ENCODE measurements around the gene OTOGL. TPM values are rescaled to one million over a fixed set of nuclear protein-coding genes. Genes with fewer than 3 reads are reported as not detected.

The OTOGL gene
- total RNA-seq, 1 experiment from 2014 or later, result not detected

- H3K27ac Mint-ChIP-seq (ENCODE audit: low read depth, unreplicated experiment), result no peak overlapping the region
- no peaks in the 10 kb centered on the region for H3K9me3 Mint-ChIP-seq (ENCODE audit: unreplicated experiment)
- CTCF ChIA-PET, result no interaction called here
- no peak overlapping the region for H3K4me3 Mint-ChIP-seq (ENCODE audit: unreplicated experiment)
- intact Hi-C loops (cut with micrococcal nuclease), result no loop called here
- DNase-seq (ENCODE audit: unreplicated experiment), result no peak
- BruUV-seq (replicated peaks), result no TSS peak
- no peaks in the 10 kb centered on the region for H3K4me1 Mint-ChIP-seq (ENCODE audit: insufficient read depth, unreplicated experiment)
- POLR2A ChIA-PET, result no interaction called here
- peaks cover 12% of the 10 kb centered on the region for H3K27me3 Mint-ChIP-seq (ENCODE audit: insufficient read depth, unreplicated experiment)
- H3K36me3 Mint-ChIP-seq (ENCODE audit: insufficient read depth, unreplicated experiment), result no peaks in the 10 kb centered on the region
- no peak for TF ChIP-seq CTCF (IDR thresholded peaks at IDR 0.05; ENCODE audit: unreplicated experiment)
These were observed 163.4 kb downstream of the OTOGL start for GRCh38 chr12:80262771-80263170.

- no peak for DNase-seq (ENCODE audit: unreplicated experiment)
- TF ChIP-seq CTCF (IDR thresholded peaks at IDR 0.05; ENCODE audit: unreplicated experiment), result no peak
- H3K36me3 Mint-ChIP-seq (ENCODE audit: insufficient read depth, unreplicated experiment), result no peaks in the 10 kb centered on the region
- no TSS peak for BruUV-seq (replicated peaks)
- intact Hi-C loops (cut with micrococcal nuclease), result no loop called here
- H3K27me3 Mint-ChIP-seq (ENCODE audit: insufficient read depth, unreplicated experiment), result peaks cover 12% of the 10 kb centered on the region
- CTCF ChIA-PET, result interaction anchor here (0.6 to 3.2 kb wide), 4 partner anchors 65 to 858 kb away, joined by 3 to 20 read pairs (median 4); no protein-coding TSS in a partner anchor
- no peaks in the 10 kb centered on the region for H3K9me3 Mint-ChIP-seq (ENCODE audit: unreplicated experiment)
- H3K4me1 Mint-ChIP-seq (ENCODE audit: insufficient read depth, unreplicated experiment), result peaks cover 11% of the 10 kb centered on the region
- no peak overlapping the region for H3K4me3 Mint-ChIP-seq (ENCODE audit: unreplicated experiment)
- H3K27ac Mint-ChIP-seq (ENCODE audit: low read depth, unreplicated experiment), result no peak overlapping the region
- POLR2A ChIA-PET, result no interaction called here
These were observed 165.0 kb downstream of the OTOGL start for GRCh38 chr12:80264386-80264785.

- intact Hi-C loops (cut with micrococcal nuclease), result loop anchor here (5.0 kb wide), 1 partner anchor 573 kb away; the partner anchor contains the start of gene PAWR
- Mint-ChIP-seq H3K36me3 (ENCODE audit: insufficient read depth, unreplicated experiment) (no peaks in the 10 kb centered on the region), H3K9me3 (ENCODE audit: unreplicated experiment) (no peaks in the 10 kb centered on the region), H3K27me3 (ENCODE audit: insufficient read depth, unreplicated experiment) (peaks cover 9% of the 10 kb centered on the region), H3K27ac (ENCODE audit: low read depth, unreplicated experiment) (no peak overlapping the region), H3K4me1 (ENCODE audit: insufficient read depth, unreplicated experiment) (peaks cover 16% of the 10 kb centered on the region), H3K4me3 (ENCODE audit: unreplicated experiment) (no peak overlapping the region)
- CTCF ChIA-PET, result interaction anchor here (1.2 to 3.2 kb wide), 3 partner anchors 12 to 70 kb away, joined by 4 to 20 read pairs (median 4); no protein-coding TSS in a partner anchor
- no peak for DNase-seq (ENCODE audit: unreplicated experiment)
- no peak for TF ChIP-seq CTCF (IDR thresholded peaks at IDR 0.05; ENCODE audit: unreplicated experiment)
- no TSS peak for BruUV-seq (replicated peaks)
- POLR2A ChIA-PET, result no interaction called here
These were observed 165.6 kb downstream of the OTOGL start for GRCh38 chr12:80264891-80265290.

- TF ChIP-seq CTCF (IDR thresholded peaks at IDR 0.05; ENCODE audit: unreplicated experiment), result no peak
- Mint-ChIP-seq H3K4me3 (ENCODE audit: unreplicated experiment) (no peak overlapping the region), H3K36me3 (ENCODE audit: insufficient read depth, unreplicated experiment) (no peaks in the 10 kb centered on the region), H3K27me3 (ENCODE audit: insufficient read depth, unreplicated experiment) (no peaks in the 10 kb centered on the region), H3K4me1 (ENCODE audit: insufficient read depth, unreplicated experiment) (peaks cover 23% of the 10 kb centered on the region), H3K27ac (ENCODE audit: low read depth, unreplicated experiment) (no peak overlapping the region), H3K9me3 (ENCODE audit: unreplicated experiment) (no peaks in the 10 kb centered on the region)
- POLR2A ChIA-PET, result interaction anchor here (0.6 to 1.6 kb wide), 6 partner anchors 71 to 714 kb away, joined by 3 to 13 read pairs (median 3); no protein-coding TSS in a partner anchor
- BruUV-seq (replicated peaks), result no TSS peak
- CTCF ChIA-PET, result interaction anchor here (0.5 to 6.9 kb wide), 33 partner anchors 9 to 1646 kb away, joined by 3 to 233 read pairs (median 4); no protein-coding TSS in a partner anchor
- peak; percentile 87 for DNase-seq (ENCODE audit: unreplicated experiment)
- intact Hi-C loops (cut with micrococcal nuclease), result loop anchor here (1.0 to 5.0 kb wide), 3 partner anchors 74 to 714 kb away; partner anchors contain the start of gene PAWR
These were observed 169.8 kb downstream of the OTOGL start for GRCh38 chr12:80268924-80269749.
